VCaP (cell line): ENCODE measurements around the gene NRGN.

Source experiments
- H3K27ac ChIP-seq: fragments of 450-650 bp; 2 replicates; pipeline ENCODE4 v1.5.1; 2017
- CTCF ChIP-seq: fragments of 450-650 bp; conservative IDR thresholded peaks from 2 replicates; pipeline ENCODE4 v1.5.1; 2017; ENCODE audit warnings: mild to moderate bottlenecking, moderate library complexity

NRGN gene

DNA sequence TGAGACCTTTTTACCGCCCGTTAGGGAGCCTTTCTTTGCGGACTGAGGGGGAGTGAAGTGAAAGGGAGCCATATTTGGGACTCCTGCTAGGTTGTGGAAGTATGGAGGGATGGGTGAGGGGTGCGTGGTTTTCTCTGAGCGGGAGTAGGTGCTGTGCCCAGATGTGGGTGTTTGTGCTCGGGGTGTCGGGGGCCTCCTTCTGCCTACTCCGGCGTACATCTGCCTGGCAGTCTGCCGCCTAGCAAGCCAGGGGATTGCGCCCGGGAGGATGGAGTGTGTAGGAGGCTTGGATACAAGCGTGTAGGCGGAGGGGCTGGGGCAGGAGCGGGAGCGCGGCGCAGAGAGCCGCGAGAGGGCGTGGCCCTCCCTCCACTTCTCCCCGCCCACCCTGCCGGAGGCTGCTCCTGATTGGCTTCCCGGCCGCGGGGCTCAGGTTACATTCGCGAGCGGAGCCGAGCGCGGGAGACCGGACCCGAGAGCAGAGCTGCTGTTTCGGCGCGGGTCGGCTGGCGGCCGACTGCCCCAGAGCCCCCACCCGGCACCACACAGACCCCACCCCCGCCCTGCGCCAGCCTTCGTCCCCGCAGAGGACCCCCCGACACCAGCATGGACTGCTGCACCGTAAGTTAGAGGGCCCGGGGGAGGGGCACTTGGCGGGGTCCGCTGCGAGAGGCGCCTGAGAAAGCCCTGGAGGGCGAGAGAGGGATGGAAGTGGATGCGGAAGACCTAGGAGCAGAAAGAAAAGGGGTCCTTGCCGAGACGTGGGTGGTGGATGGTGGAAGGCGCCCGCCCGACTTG is at the start of gene NRGN:
Gene NRGN (plus strand): TSS at position 464 of the 798 bp plus-strand sequence. CDS start 143 bp downstream, at position 607.
- H3K27ac ChIP-seq: peak within 1 kb of the TSS; percentile 21; the same call in 1 of the 2 replicates
- no peak for TF ChIP-seq CTCF

DNA sequence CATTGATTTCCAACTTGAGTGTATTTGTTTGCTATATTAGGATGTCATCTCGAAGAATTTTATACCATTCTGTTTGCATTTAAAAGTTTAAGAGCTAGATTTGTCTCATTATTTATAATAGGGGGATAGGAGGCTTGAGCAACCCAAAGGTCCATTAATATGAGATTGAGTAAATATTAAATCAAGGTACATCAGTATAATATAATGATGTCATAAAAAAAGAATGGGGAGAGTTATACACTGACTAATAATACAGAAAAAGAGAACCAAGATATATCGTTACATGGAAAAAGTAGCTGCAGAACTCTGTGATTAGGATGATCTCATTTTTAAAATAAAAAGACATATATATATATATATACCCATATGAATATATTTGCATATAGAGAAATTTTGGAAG is 46.6 kb upstream of the NRGN start:
- no peak overlapping the region for H3K27ac ChIP-seq
- no peak for TF ChIP-seq CTCF

- no peak for TF ChIP-seq CTCF
- no peak overlapping the region for H3K27ac ChIP-seq
Measured at GRCh38 chr11:124699547-124699946, 40.2 kb upstream of the NRGN start.

GRCh38 chr11:124700028-124700427 is 39.7 kb upstream of the NRGN start:
- no peak overlapping the region for H3K27ac ChIP-seq
- TF ChIP-seq CTCF: no peak

- no peak for TF ChIP-seq CTCF
- no peak overlapping the region for H3K27ac ChIP-seq
Measured at GRCh38 chr11:124707829-124708228, 31.9 kb upstream of the NRGN start.

DNA sequence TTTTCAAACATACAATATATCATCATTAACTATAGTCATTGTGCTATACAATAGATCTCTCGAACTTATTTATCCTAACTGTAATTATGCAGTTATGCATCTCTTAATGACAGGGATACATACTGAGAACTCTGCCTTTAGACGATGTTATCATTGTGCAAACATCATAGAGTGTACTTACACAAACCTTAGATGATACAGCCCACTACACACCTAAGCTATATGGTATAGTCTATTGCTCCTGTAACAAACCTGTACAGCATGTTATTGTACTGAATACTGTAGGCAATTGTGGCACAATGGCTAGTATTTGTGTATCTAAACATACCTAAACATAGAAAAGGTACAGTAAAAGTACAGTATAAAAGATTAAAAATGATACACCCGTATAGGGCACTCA is 27.4 kb upstream of the NRGN start:
- no peak for TF ChIP-seq CTCF
- H3K27ac ChIP-seq: no peak overlapping the region

DNA sequence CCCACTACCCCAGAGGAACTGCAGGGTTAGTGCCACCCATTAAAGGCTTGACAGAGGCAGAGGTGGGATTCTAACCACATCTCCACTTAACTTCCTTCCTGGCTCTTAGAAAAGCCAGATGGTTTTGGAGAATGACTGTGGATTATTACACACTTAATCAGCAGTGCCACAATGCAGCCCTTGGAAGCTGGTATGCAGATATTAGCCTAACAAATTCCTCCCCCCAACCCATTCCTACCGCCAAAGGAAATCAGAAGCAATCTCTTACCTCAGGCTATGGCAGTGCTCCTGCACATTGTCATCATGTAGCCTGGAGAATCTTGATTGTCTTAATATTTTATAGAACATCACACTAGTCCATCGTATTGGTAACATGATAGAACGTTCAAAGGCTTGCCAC is 23.2 kb upstream of the NRGN start:
- no peak overlapping the region for H3K27ac ChIP-seq
- TF ChIP-seq CTCF: no peak
